Astrocyte of the spinal cord (primary cell): ENCODE measurements around the gene OR2S2.
A peak's percentile ranks its signal among the peaks of the same experiment; 100 is the strongest.

Experiments
- DNase-seq: peaks from one replicate; pipeline ENCODE4 v3.0.0; 2011; ENCODE audit warnings: low read depth, low spot score
- H3K4me3 ChIP-seq: 2 replicates; pipeline ENCODE4 v1.5.1; 2011; ENCODE audit warnings: low read depth, mild to moderate bottlenecking, low read length, moderate library complexity
- CTCF ChIP-seq: IDR thresholded peaks from 2 replicates; pipeline ENCODE4 v1.5.1; 2012; ENCODE audit warnings: low read depth, mild to moderate bottlenecking, low read length, inconsistent platforms
- in situ Hi-C: cut with HindIII; loops from 2 replicates; pipeline ENCODE4 v1.10.0; 2017; ENCODE audit warnings: low sequenced_read_pairs

The OR2S2 gene

GRCh38 chr9:35929453-35929718 lies 28.6 kb downstream of the OR2S2 start:
- H3K4me3 ChIP-seq, result no peak overlapping the region
- DNase-seq, result no peak
- no peak for TF ChIP-seq CTCF
- in situ Hi-C loops, result no loop called here

GRCh38 chr9:35928591-35929452 lies 29.1 kb downstream of the OR2S2 start:
- in situ Hi-C loops, result no loop called here
- H3K4me3 ChIP-seq, result no peak overlapping the region
- no peak for TF ChIP-seq CTCF
- DNase-seq, result no peak

- DNase-seq, result peak; percentile 96
- in situ Hi-C loops, result no loop called here
- H3K4me3 ChIP-seq, result no peak overlapping the region
- TF ChIP-seq CTCF, result no peak
Measured at GRCh38 chr9:35923927-35924763, 33.8 kb downstream of the OR2S2 start.

DNA sequence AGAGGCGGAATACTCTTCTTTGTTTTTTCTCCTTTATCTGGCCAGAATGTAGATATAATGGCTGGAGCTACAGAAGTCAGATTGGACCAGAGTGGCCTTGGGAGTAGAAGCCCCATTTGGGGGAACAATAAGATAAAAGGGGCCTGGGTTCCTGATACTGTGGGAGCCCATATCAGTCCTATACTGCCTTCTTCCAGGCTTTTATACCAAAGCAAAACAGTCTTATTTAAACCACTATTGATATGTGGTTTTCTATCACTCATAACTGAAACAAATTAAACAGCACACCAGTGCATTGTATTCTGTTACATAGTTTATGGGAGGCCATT lies 34.4 kb downstream of the OR2S2 start:
- no peak overlapping the region for H3K4me3 ChIP-seq
- TF ChIP-seq CTCF, result no peak
- DNase-seq, result no peak
- in situ Hi-C loops, result no loop called here

- TF ChIP-seq CTCF, result no peak
- DNase-seq, result no peak
- H3K4me3 ChIP-seq, result no peak overlapping the region
- in situ Hi-C loops, result no loop called here
Measured at GRCh38 chr9:35920051-35920620, 37.8 kb downstream of the OR2S2 start.

DNA sequence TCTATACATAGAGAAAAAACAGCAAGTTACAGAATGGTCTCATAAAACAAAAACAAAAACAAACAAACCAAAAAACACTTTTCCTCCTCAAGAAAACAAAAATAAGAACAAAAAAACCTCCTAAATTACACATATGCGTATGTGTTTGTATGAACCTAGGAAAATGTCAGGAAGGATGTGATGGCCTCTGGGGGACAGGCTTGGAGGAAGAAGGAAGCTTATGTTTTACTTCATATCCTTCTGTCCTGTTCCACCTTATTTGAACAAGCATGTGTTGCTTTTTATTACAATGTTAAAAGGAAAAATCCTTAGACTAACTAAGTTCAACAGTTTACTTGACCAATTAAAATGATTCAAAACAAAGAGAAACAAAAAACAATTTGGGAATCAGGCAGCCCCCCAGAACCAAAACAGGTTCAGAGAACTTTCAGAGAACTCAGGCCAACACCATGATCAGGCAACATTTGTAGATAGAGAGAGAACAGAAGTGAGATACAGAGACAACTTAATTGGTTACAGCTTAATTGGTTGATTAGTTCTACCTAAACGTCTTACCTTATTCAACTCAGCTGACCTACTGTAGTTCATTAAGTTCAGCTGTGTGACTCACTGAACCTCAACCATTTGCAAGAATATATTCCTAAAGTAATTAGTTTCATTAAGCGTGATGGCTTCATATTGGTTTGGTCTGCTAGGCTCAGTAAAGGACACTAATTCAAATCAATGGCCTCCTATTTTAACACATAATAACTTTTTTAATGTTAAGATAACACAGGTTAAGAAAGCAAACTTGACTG lies 38.5 kb downstream of the OR2S2 start:
- H3K4me3 ChIP-seq, result no peak overlapping the region
- in situ Hi-C loops, result no loop called here
- TF ChIP-seq CTCF, result no peak
- no peak for DNase-seq
